Uterus (tissue), 2 donors: Measurements from ENCODE around the gene GRIK1.

Experiments
- POLR2A ChIP-seq, 2 donors: fragments of 450-650 bp; IDR thresholded peaks; one replicate each; pipeline ENCODE4 v1.6.1; 2016; ENCODE audit warnings: antibody characterized with exemption in 2 of 2, mild to moderate bottlenecking in 1 of 2, moderate library complexity in 1 of 2
- TF ChIP-seq, protein P1 (sequence below), 4 experiments: fragments of 200-600 bp in 2 of 4; fragments of 450-650 bp in 2 of 4; sonication (generic) in 2 of 4; IDR thresholded peaks; one replicate each; pipeline ENCODE4 v1.5.1; 2016 to 2019; ENCODE audit warnings: antibody characterized with exemption in 4 of 4, mild to moderate bottlenecking in 2 of 4, moderate library complexity in 1 of 4

DNA sequence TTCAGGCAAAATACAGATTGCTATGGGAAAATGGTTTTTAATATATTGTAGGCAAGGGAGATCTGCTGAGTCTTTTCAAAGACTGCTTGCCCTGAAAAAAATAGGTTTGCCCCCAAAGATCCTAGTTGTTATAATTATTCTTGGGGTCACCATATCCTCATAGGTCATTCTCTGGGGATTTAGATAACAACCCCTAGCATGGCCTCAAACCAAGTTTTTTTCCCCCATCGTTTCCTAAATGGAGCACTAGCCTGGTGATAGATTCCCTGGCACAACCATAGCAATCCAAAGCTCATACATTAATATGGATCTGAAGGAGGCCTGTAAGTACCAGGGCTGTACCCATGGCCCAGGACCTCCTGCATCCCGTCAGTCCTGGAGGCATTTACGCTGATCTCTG is 325.9 kb downstream of the GRIK1 start:
- TF ChIP-seq, protein P1, sequence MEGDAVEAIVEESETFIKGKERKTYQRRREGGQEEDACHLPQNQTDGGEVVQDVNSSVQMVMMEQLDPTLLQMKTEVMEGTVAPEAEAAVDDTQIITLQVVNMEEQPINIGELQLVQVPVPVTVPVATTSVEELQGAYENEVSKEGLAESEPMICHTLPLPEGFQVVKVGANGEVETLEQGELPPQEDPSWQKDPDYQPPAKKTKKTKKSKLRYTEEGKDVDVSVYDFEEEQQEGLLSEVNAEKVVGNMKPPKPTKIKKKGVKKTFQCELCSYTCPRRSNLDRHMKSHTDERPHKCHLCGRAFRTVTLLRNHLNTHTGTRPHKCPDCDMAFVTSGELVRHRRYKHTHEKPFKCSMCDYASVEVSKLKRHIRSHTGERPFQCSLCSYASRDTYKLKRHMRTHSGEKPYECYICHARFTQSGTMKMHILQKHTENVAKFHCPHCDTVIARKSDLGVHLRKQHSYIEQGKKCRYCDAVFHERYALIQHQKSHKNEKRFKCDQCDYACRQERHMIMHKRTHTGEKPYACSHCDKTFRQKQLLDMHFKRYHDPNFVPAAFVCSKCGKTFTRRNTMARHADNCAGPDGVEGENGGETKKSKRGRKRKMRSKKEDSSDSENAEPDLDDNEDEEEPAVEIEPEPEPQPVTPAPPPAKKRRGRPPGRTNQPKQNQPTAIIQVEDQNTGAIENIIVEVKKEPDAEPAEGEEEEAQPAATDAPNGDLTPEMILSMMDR (IDR thresholded peaks at IDR 0.05): no peak
- TF ChIP-seq POLR2A (IDR thresholded peaks at IDR 0.05): no peak
